Caco-2 (cell line): ENCODE measurements around the gene BCAS3. TPM values are rescaled to one million over a fixed set of nuclear protein-coding genes. Genes with fewer than 3 reads are reported as not detected.

ENCODE experiments used
- BruUV-seq: library from RNA; stranded (reverse); fragments of 400-500 nt; replicated peaks from 2 replicates; lab custom pipeline; 2021; lab: Mats Ljungman, UMichigan
- CTCF ChIA-PET: fragments of 300-600 bp; sonication (Branson Sonifier 250); formaldehyde crosslinking; loops from one replicate; lab custom pipeline; 2022; ENCODE audit warnings: antibody characterized with exemption; lab: Charles Lee
- POLR2A ChIA-PET: fragments of 300-600 bp; sonication (Branson Sonifier 250); formaldehyde crosslinking; loops from one replicate; lab custom pipeline; 2022; ENCODE audit warnings: antibody characterized with exemption; lab: Charles Lee
- DNase-seq, 2 experiments: peaks; one replicate each; pipeline versions ENCODE4 v3.0.0 to v3.0.0-alpha.2; 2020 to 2022
- H3K27me3 ChIP-seq: replicated peaks from 2 replicates; pipeline ENCODE4 v1.6.0; 2011; ENCODE audit warnings: low read length; ENCODE audit not compliant: control insufficient read depth, insufficient read depth
- H3K36me3 ChIP-seq: 2 replicates; pipeline ENCODE4 v1.5.1; 2011; ENCODE audit warnings: low read length; ENCODE audit not compliant: control insufficient read depth, insufficient read depth
- H3K4me1 ChIP-seq: fragments of 250-450 bp; sonication (Bioruptor Pico); 2 replicates; pipeline ENCODE4 v1.5.1; 2020; ENCODE audit warnings: mild to moderate bottlenecking
- H3K4me3 ChIP-seq: 2 replicates; pipeline ENCODE4 v1.5.1; 2011; ENCODE audit warnings: low read depth, mild to moderate bottlenecking, control low read depth, low read length
- H3K9me3 ChIP-seq: fragments of 250-450 bp; sonication (Bioruptor Pico); 2 replicates; pipeline ENCODE4 v1.5.1; 2020; ENCODE audit warnings: mild to moderate bottlenecking, moderate library complexity
- H3K27ac Mint-ChIP-seq: one replicate; pipeline ENCODE4 v1.8.0; 2022; ENCODE audit warnings: mixed read lengths; ENCODE audit not compliant: unreplicated experiment
- H3K27me3 Mint-ChIP-seq: one replicate; pipeline ENCODE4 v1.8.0; 2022; ENCODE audit warnings: mixed read lengths; ENCODE audit not compliant: insufficient read depth, unreplicated experiment
- H3K36me3 Mint-ChIP-seq: one replicate; pipeline ENCODE4 v1.8.0; 2022; ENCODE audit warnings: mild to moderate bottlenecking, mixed read lengths; ENCODE audit not compliant: insufficient read depth, unreplicated experiment
- H3K4me1 Mint-ChIP-seq: one replicate; pipeline ENCODE4 v1.8.0; 2022; ENCODE audit warnings: low read depth, mixed read lengths; ENCODE audit not compliant: unreplicated experiment
- H3K4me3 Mint-ChIP-seq: one replicate; pipeline ENCODE4 v1.8.0; 2022; ENCODE audit warnings: mild to moderate bottlenecking, moderate library complexity, mixed read lengths; ENCODE audit not compliant: unreplicated experiment
- H3K9me3 Mint-ChIP-seq: one replicate; pipeline ENCODE4 v1.8.0; 2022; ENCODE audit warnings: mixed read lengths; ENCODE audit not compliant: unreplicated experiment
- CTCF ChIP-seq, 2 experiments: fragments of 200-600 bp in 1 of 2; IDR thresholded peaks; 1 replicate in 1 of 2; 2 replicates in 1 of 2; pipeline versions ENCODE4 v1.5.1 to v1.8.0; 2011 to 2022; ENCODE audit warnings: antibody characterized with exemption in 1 of 2, control low read depth in 1 of 2, inconsistent platforms in 1 of 2, low read depth in 1 of 2, low read length in 1 of 2, mild to moderate bottlenecking in 1 of 2, moderate library complexity in 1 of 2; ENCODE audit not compliant: insufficient read depth in 1 of 2, severe bottlenecking in 1 of 2, unreplicated experiment in 1 of 2
- intact Hi-C: fragments of 100-400 bp; cut with micrococcal nuclease; formaldehyde crosslinking; loops from one replicate; pipeline ENCODE4 v1.10.0; 2022; ENCODE audit not compliant: unreplicated experiment
- total RNA-seq: library from RNA; stranded (reverse); gene quantifications from 2 replicates; pipeline ENCODE4 v1.2.3, GENCODE V29; 2022

BCAS3 gene
- total RNA-seq, 1 experiment from 2014 or later: 44.1 TPM

DNA sequence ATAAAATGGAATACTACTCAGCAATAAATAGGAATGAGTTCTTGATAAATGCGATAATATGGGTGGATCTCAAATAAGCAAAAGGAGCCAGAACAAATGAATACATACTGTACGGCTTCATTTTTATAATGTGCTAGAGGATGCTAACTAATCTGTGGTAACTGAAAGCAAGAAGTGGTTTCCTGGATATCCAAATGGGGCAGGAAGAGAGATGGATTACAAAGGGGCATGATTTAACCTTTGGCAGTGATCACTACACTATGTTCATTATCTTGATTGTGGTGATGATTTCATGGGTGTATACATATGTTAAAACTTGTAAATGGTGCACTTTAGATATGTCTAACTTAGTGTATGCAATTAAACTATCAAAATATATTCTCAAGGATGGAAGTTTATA, 499.7 kb downstream of the BCAS3 start:
- intact Hi-C loops: no loop called here
- Histone ChIP-seq H3K4me3 (no peak overlapping the region), H3K36me3 (no peaks in the 10 kb centered on the region), H3K9me3 (no peaks in the 10 kb centered on the region), H3K27me3 (no peaks in the 10 kb centered on the region), H3K4me1 (peaks cover 4% of the 10 kb centered on the region; the same call in 1 of the 2 replicates)
- DNase-seq: no peak
- ChIA-PET CTCF (no interaction called here), POLR2A (no interaction called here)
- TF ChIP-seq CTCF (IDR thresholded peaks at IDR 0.05; ENCODE audit: insufficient read depth in 1 of 2, low read depth in 1 of 2, low read length in 1 of 2, severe bottlenecking in 1 of 2, unreplicated experiment in 1 of 2): no peak
- no peaks in the 10 kb centered on the region for H3K27me3 Mint-ChIP-seq
- no peaks in the 10 kb centered on the region for H3K9me3 Mint-ChIP-seq
- H3K4me1 Mint-ChIP-seq: peaks cover 15% of the 10 kb centered on the region
- H3K36me3 Mint-ChIP-seq: no peaks in the 10 kb centered on the region
- H3K27ac Mint-ChIP-seq: no peak overlapping the region
- H3K4me3 Mint-ChIP-seq: no peak overlapping the region
- no TSS peak for BruUV-seq

GRCh38 chr17:61178284-61178683, 500.6 kb downstream of the BCAS3 start:
- H3K4me1 ChIP-seq: peaks cover 4% of the 10 kb centered on the region; the same call in 1 of the 2 replicates
- H3K36me3 ChIP-seq: no peaks in the 10 kb centered on the region
- Mint-ChIP-seq H3K4me1 (peaks cover 16% of the 10 kb centered on the region), H3K27ac (no peak overlapping the region), H3K9me3 (no peaks in the 10 kb centered on the region), H3K36me3 (no peaks in the 10 kb centered on the region), H3K4me3 (no peak overlapping the region), H3K27me3 (no peaks in the 10 kb centered on the region)
- DNase-seq: no peak
- intact Hi-C loops: no loop called here
- ChIA-PET POLR2A (no interaction called here), CTCF (no interaction called here)
- no TSS peak for BruUV-seq
- H3K9me3 ChIP-seq: no peaks in the 10 kb centered on the region
- TF ChIP-seq CTCF (IDR thresholded peaks at IDR 0.05; ENCODE audit: insufficient read depth in 1 of 2, low read depth in 1 of 2, low read length in 1 of 2, severe bottlenecking in 1 of 2, unreplicated experiment in 1 of 2): no peak
- H3K4me3 ChIP-seq: no peak overlapping the region
- no peaks in the 10 kb centered on the region for H3K27me3 ChIP-seq

DNA sequence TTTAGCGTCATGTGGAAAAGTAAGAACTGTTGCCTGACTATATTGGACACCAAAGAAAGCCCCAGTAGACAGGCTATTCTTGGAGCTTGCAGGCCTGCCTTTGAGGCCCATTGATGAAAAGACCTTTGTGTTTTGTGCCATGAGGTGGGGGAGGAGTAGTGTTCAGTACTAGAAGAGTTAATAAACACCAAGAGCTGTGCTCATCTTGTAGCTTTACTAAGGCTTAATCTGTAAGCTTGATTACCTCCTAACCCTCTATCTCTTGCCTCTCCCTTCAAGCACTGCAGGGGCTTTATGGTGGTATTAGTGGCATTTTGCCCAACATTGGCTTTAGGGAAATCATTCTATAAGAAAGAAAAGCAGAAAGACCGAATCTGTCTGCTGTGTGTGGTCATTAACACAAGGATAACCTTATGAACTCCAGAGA, 501.7 kb downstream of the BCAS3 start:
- no TSS peak for BruUV-seq
- POLR2A ChIA-PET: no interaction called here
- H3K36me3 Mint-ChIP-seq: no peaks in the 10 kb centered on the region
- Histone ChIP-seq H3K36me3 (no peaks in the 10 kb centered on the region), H3K4me1 (peaks cover 4% of the 10 kb centered on the region; the same call in 1 of the 2 replicates), H3K9me3 (no peaks in the 10 kb centered on the region), H3K27me3 (no peaks in the 10 kb centered on the region), H3K4me3 (no peak overlapping the region)
- no peak for TF ChIP-seq CTCF (IDR thresholded peaks at IDR 0.05; ENCODE audit: insufficient read depth in 1 of 2, low read depth in 1 of 2, low read length in 1 of 2, severe bottlenecking in 1 of 2, unreplicated experiment in 1 of 2)
- no peak overlapping the region for H3K4me3 Mint-ChIP-seq
- no peak for DNase-seq
- no peaks in the 10 kb centered on the region for H3K9me3 Mint-ChIP-seq
- intact Hi-C loops: no loop called here
- CTCF ChIA-PET: no interaction called here
- no peaks in the 10 kb centered on the region for H3K27me3 Mint-ChIP-seq
- peaks cover 16% of the 10 kb centered on the region for H3K4me1 Mint-ChIP-seq
- no peak overlapping the region for H3K27ac Mint-ChIP-seq
